HCT116 (cell line): ENCODE measurements around the gene KHDC4.

ENCODE experiments used
- CEBPB ChIP-seq: IDR thresholded peaks from 2 replicates; pipeline ENCODE4 v1.6.1; 2012; ENCODE audit warnings: low read depth
- CTCF ChIP-seq, 3 experiments: fragments of 200-600 bp in 1 of 3; sonication (generic) in 1 of 3; IDR thresholded peaks in 2 of 3; conservative IDR thresholded peaks in 1 of 3; 2 replicates each; pipeline ENCODE4 v1.5.1; 2012 to 2017; ENCODE audit warnings: low read depth in 2 of 3, low read length in 2 of 3, antibody characterized with exemption in 1 of 3, borderline replicate concordance in 1 of 3, control low read depth in 1 of 3, mild to moderate bottlenecking in 1 of 3, mixed read lengths in 1 of 3, mixed run types in 1 of 3, moderate library complexity in 1 of 3; ENCODE audit not compliant: insufficient read depth in 1 of 3
- EZH2 ChIP-seq: fragments of 200-600 bp; sonication (generic); IDR thresholded peaks from 2 replicates; pipeline ENCODE4 v1.6.1; 2017; ENCODE audit warnings: antibody characterized with exemption, mixed run types
- EZH2phosphoT487 ChIP-seq: fragments of 200-600 bp; IDR thresholded peaks from 2 replicates; pipeline ENCODE4 v1.6.1; 2018; ENCODE audit warnings: antibody characterized with exemption, borderline replicate concordance
- JUND ChIP-seq: IDR thresholded peaks from 2 replicates; pipeline ENCODE4 v1.6.1; 2012
- MAX ChIP-seq: IDR thresholded peaks from 2 replicates; pipeline ENCODE4 v1.6.1; 2012
- POLR2A ChIP-seq: IDR thresholded peaks from 2 replicates; pipeline ENCODE4 v1.7.0; 2011; ENCODE audit warnings: borderline replicate concordance; ENCODE audit not compliant: insufficient read depth, insufficient read length; ENCODE audit errors: extremely low read depth
- POLR2AphosphoS5 ChIP-seq: IDR thresholded peaks from 2 replicates; pipeline ENCODE4 v1.6.1; 2011; ENCODE audit warnings: mild to moderate bottlenecking, low read depth, low read length, moderate library complexity
- SIN3A ChIP-seq: IDR thresholded peaks from 2 replicates; pipeline ENCODE4 v1.6.1; 2012; ENCODE audit warnings: low read depth
- SP1 ChIP-seq: IDR thresholded peaks from 2 replicates; pipeline ENCODE4 v1.6.1; 2012; ENCODE audit warnings: low read depth
- SRF ChIP-seq: IDR thresholded peaks from 2 replicates; pipeline ENCODE4 v1.6.1; 2012; ENCODE audit warnings: low read depth
- TCF7L2 ChIP-seq: IDR thresholded peaks from 2 replicates; pipeline ENCODE4 v1.7.0; 2011; ENCODE audit warnings: borderline replicate concordance, inconsistent platforms; ENCODE audit not compliant: insufficient read depth, insufficient read length; ENCODE audit errors: extremely low read depth
- ZNF274 ChIP-seq: fragments of 200-500 bp; sonication (Bioruptor generic); IDR thresholded peaks from 2 replicates; pipeline ENCODE4 v1.6.1; 2014; ENCODE audit warnings: mild to moderate bottlenecking, low read depth, low read length, inconsistent platforms

- TF ChIP-seq SIN3A = no peak
- no peak for TF ChIP-seq POLR2A
- TF ChIP-seq CTCF (IDR thresholded peaks at IDR 0.05 in 2 of 3, conservative IDR thresholded peaks at IDR 0.05 in 1 of 3; ENCODE audit: borderline replicate concordance in 1 of 3, insufficient read depth in 1 of 3, low read depth in 2 of 3, low read length in 2 of 3) = no peak
- TF ChIP-seq POLR2AphosphoS5 = no peak
- TF ChIP-seq JUND = no peak
- TF ChIP-seq SRF = no peak
- no peak for TF ChIP-seq EZH2phosphoT487
- no peak for TF ChIP-seq SP1
- no peak for TF ChIP-seq CEBPB
- TF ChIP-seq MAX = no peak
- TF ChIP-seq EZH2 = no peak
- no peak for TF ChIP-seq ZNF274
- TF ChIP-seq TCF7L2 = no peak
These were observed 69.8 kb downstream of the KHDC4 start for GRCh38 chr1:155864393-155864792.
